HG03521 (cell line): ENCODE data around the gene GUCY1B1.
"Not testable (repeated sequence)": the region's sequence is repeated elsewhere in the genome, so short reads cannot be mapped to it uniquely, and the experiment has no call there.

Source experiments
- ATAC-seq: cut with Tn5 transposase; IDR thresholded peaks from one replicate; pipeline ENCODE4 v1.9.1; 2021; ENCODE audit warnings: mild to moderate bottlenecking, moderate library complexity; ENCODE audit not compliant: unreplicated experiment

Gene GUCY1B1

DNA sequence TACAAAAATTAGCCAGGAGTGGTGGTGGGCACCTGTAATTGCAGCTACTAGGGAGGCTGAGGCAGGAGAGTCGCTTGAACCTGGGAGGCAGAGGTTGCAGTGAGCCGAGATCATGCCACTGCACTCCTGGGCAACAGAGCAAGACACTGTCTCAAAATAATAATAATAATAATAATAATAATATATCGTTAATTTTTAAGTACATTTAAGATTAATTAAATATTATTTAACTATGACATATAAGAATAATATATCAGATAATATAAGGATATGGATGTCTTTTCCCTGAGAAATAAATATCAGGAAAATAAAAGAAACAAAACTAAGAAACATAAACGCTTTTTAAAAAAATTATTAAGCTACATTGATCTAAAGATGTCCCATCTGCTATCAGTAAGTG, 38.8 kb downstream of the GUCY1B1 start:
- ATAC-seq = not testable (repeated sequence)

DNA sequence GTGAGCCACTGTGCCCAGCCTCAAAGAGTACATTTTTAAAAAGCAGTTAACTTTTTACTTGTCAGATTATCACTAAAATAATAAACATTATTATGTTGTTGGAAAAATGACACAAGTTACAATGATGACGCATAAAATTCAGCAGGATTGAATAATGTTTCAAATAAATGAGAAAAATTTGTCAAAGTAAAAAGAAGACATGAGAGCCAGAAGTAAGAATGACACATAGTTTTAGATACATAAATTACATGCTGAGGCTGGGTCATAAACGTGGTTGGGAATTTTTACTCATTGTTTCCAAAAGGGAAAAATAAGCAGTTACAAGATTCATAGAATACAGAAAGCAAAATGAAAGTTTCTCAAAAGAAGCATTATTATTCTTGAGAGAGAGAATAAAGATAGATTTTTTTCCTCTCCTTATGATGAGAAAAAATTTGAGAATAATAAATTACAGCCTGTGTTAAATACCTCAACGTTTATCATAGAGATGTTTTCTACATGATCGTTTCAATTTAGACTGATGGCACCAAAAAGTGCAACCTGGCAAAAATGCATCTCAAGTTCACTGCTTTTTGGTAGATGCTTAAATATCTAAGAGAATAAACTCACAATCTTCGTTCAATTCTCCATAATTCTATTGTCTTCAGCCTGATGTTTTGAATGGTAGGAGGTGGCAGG, 40.4 kb downstream of the GUCY1B1 start:
- ATAC-seq = no peak

DNA sequence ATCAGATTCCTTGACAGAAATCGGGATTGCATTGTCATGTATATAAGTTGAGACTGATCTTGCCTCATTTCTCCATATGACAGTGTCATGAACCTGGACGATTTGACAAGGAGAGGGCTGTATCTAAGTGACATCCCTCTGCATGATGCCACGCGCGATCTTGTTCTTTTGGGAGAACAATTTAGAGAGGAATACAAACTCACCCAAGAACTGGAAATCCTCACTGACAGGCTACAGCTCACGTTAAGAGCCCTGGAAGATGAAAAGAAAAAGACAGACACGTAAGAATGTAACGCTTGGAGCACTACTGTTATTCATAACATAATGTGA, 40.9 kb downstream of the GUCY1B1 start:
- no peak for ATAC-seq

- ATAC-seq = no peak
Measured at GRCh38 chr4:155800685-155801343, 42.0 kb downstream of the GUCY1B1 start.

GRCh38 chr4:155802190-155802959, 43.6 kb downstream of the GUCY1B1 start:
- no peak for ATAC-seq

- ATAC-seq = no peak
Measured at GRCh38 chr4:155805016-155805415, 46.2 kb downstream of the GUCY1B1 start.

DNA sequence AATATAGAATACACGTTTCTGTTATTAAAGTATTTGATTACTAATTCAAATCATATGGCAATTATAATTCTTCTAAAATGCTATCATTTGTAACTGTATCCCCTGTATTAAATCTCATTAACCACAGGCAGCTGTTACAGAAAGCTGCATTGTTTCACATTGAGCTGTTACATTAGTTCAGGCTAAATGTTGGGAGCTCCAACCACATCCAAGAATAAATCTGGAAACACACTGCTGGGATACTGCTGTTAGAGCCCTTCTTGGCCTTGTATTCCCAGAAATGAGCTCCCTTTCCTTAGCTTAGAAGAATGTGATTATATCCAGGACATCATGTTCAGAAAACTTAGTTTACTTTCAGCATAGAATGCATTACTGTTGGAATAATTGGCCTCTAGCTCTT, 48.2 kb downstream of the GUCY1B1 start:
- no peak for ATAC-seq

GRCh38 chr4:155809835-155810234, 51.0 kb downstream of the GUCY1B1 start:
- peak; percentile 96 for ATAC-seq

GRCh38 chr4:155811083-155811482, 52.3 kb downstream of the GUCY1B1 start:
- ATAC-seq = no peak

GRCh38 chr4:155818639-155819038, 59.8 kb downstream of the GUCY1B1 start:
- no peak for ATAC-seq

DNA sequence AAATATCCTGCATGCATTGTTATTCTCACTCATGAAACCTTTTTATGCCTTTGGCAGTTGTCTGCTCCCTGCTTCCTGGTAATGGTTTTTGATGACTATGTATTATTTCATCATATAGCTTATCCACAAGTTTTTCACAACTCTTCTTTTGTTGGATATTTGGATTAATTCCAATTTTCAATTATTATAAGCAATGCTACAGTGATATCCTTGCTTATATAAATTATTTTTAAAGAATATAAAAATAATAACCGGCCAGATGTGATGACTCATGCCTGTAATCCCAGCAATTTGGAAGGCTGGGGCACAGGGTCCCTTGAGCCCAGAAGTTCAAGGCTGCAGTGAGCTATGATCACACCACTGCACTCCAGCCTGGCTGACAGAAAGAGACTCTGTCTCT, 60.2 kb downstream of the GUCY1B1 start:
- ATAC-seq = no peak

GRCh38 chr4:155820887-155821518, 62.2 kb downstream of the GUCY1B1 start:
- no peak for ATAC-seq

DNA sequence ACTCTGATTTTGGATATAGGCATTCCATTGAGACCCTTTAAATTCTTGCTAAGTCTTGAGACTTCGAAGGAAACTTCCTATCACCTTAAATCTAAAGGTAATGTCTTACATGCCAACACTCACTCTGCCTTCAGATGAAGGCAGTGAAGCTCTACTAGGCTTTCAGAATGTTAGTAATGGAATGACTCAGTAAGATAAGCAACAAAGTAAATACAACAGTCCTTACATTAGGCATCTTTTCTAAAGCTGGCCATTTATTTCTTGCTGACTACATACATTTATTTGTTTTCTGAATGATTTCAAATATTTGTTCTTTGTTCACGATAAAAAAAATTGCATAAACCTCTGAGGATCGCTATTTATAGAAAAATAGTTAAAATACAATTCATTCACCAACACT, 63.8 kb downstream of the GUCY1B1 start:
- ATAC-seq = no peak

- no peak for ATAC-seq
Measured at GRCh38 chr4:155828628-155829027, 69.8 kb downstream of the GUCY1B1 start.

DNA sequence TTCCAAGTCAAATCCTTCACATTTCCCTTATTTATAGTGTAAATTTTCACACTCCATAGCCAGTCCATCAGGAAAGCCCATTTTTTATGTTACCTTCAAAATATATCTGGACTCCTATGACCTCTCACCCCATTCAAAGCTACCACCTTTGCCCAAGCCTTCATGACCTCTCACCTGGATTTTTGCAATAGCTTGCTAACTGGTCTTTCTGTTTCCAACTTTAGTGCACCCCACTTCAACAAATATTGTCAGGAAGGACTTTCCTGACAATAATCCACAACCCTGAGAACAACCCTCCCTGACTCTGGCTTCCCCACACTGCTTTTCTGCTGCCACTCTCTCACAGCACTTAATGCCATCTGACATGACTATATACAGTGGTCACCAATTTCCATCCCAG, 73.8 kb downstream of the GUCY1B1 start:
- ATAC-seq = no peak

- ATAC-seq = no peak
Measured at GRCh38 chr4:155837203-155837796, 78.5 kb downstream of the GUCY1B1 start.

DNA sequence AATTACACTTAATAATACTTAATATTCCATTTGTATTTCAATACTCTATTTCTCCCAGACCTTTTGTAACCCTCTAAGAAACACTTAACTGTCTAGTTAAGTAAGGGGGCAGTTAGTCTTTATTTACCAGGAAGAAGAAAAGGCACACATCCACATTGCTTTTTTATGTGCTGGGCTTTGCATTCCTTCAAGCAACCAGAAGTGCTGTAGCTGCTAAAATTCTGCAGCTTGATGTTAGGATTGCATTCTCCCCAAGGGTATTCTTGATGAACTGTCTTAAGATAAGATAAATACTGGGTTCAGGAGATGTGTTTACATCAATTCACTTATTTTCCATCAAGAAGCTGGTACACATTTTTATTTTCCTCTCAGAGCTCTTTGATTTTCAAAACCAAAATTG, 83.3 kb downstream of the GUCY1B1 start:
- ATAC-seq = no peak

GRCh38 chr4:155846929-155847328, 88.1 kb downstream of the GUCY1B1 start:
- ATAC-seq = no peak

DNA sequence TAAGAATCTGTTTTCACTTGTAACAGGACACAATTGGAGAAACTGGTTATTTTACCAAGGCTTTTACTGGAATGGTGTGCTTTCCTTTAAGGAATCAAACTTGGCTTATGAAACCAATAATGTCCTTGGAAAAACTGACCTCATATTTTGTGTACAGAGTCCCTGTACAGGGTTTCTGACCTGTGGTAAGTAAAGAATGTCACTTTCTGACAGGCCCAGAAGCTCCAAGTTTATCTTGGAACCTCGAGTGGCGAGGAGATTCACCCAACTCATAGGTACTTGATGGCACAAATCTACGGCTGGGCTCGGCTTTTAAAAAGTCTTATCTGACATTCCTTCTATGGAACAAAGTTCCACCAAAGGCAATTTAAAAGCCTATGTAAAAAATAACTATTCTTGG, 90.2 kb downstream of the GUCY1B1 start:
- no peak for ATAC-seq

GRCh38 chr4:155853189-155853588, 94.4 kb downstream of the GUCY1B1 start:
- no peak for ATAC-seq

- no peak for ATAC-seq
Measured at GRCh38 chr4:155854582-155855226, 95.9 kb downstream of the GUCY1B1 start.
